Thoracic aorta (tissue), 2 donors: ENCODE measurements around the gene BORCS5. TPM values are rescaled to one million over a fixed set of nuclear protein-coding genes. Genes with fewer than 3 reads are reported as not detected.

Source experiments
- ATAC-seq: fragments of 150-250 bp; one replicate; pipeline ENCODE4 v1.8.0; 2017; ENCODE audit warnings: low read depth; ENCODE audit not compliant: insufficient number of reproducible peaks, low FRiP score
- DNase-seq: peaks from one replicate; pipeline ENCODE4 v3.0.0-alpha.2; 2020; ENCODE audit warnings: low spot score
- H3K27ac ChIP-seq, 2 donors: fragments of 200-600 bp; sonication (generic); 1 replicate in 1 of 2; 2 replicates in 1 of 2; pipeline ENCODE4 v1.5.1; 2016; ENCODE audit warnings: mild to moderate bottlenecking in 2 of 2, moderate library complexity in 2 of 2
- H3K27me3 ChIP-seq: fragments of 200-600 bp; sonication (generic); replicated peaks from 2 replicates; pipeline ENCODE4 v1.6.0; 2016; ENCODE audit warnings: mild to moderate bottlenecking; ENCODE audit not compliant: insufficient read depth
- H3K36me3 ChIP-seq: fragments of 200-600 bp; sonication (generic); one replicate; pipeline ENCODE4 v1.5.1; 2016
- H3K4me1 ChIP-seq, 2 donors: fragments of 200-600 bp; sonication (generic); 1 replicate in 1 of 2; 2 replicates in 1 of 2; pipeline versions ENCODE4 v1.5.1 to v1.6.0; 2016; ENCODE audit warnings: low read depth in 2 of 2, mild to moderate bottlenecking in 1 of 2; ENCODE audit not compliant: control insufficient read depth in 1 of 2
- H3K4me3 ChIP-seq: fragments of 200-600 bp; sonication (generic); 2 replicates; pipeline ENCODE4 v1.5.1; 2016; ENCODE audit warnings: mild to moderate bottlenecking
- H3K9me3 ChIP-seq: fragments of 200-600 bp; sonication (generic); 2 replicates; pipeline ENCODE4 v1.5.1; 2016
- total RNA-seq, 2 donors: library from RNA; depleted of rRNA; stranded (reverse); fragments of >200 nt; gene quantifications; one replicate each; pipeline versions ENCODE4 v1.1.0 to v1.2.3, GENCODE V29; 2016
- TF ChIP-seq, protein P1 (sequence below): fragments of 200-600 bp; sonication (generic); IDR thresholded peaks from one replicate; pipeline ENCODE4 v1.5.1; 2019; ENCODE audit warnings: antibody characterized with exemption

BORCS5 gene
- total RNA-seq, 2 donors from 2014 or later: 20.6 to 27.1 TPM

GRCh38 chr12:12356467-12356895, 397 bp upstream of the BORCS5 start:
- no peak for ATAC-seq

GRCh38 chr12:12357719-12358461, 1.0 kb downstream of the BORCS5 start:
- no peaks in the 10 kb centered on the region for H3K36me3 ChIP-seq
- H3K9me3 ChIP-seq: no peaks in the 10 kb centered on the region
- H3K27me3 ChIP-seq: no peaks in the 10 kb centered on the region
- peaks cover 2 to 29% of the 10 kb centered on the region in 2 donors for H3K4me1 ChIP-seq
- peak overlapping the region; percentile 94 to 99 for H3K27ac ChIP-seq
- ATAC-seq (no peak), DNase-seq (no peak)
- TF ChIP-seq, protein P1, sequence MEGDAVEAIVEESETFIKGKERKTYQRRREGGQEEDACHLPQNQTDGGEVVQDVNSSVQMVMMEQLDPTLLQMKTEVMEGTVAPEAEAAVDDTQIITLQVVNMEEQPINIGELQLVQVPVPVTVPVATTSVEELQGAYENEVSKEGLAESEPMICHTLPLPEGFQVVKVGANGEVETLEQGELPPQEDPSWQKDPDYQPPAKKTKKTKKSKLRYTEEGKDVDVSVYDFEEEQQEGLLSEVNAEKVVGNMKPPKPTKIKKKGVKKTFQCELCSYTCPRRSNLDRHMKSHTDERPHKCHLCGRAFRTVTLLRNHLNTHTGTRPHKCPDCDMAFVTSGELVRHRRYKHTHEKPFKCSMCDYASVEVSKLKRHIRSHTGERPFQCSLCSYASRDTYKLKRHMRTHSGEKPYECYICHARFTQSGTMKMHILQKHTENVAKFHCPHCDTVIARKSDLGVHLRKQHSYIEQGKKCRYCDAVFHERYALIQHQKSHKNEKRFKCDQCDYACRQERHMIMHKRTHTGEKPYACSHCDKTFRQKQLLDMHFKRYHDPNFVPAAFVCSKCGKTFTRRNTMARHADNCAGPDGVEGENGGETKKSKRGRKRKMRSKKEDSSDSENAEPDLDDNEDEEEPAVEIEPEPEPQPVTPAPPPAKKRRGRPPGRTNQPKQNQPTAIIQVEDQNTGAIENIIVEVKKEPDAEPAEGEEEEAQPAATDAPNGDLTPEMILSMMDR: no peak
- peak overlapping the region; percentile 86 for H3K4me3 ChIP-seq

More at GRCh38 chr12:12356467-12356895, 397 bp upstream of the BORCS5 start:
- TF ChIP-seq, protein P1: no peak
- Histone ChIP-seq H3K27ac (peak overlapping the region; percentile 94 to 99), H3K27me3 (no peaks in the 10 kb centered on the region), H3K36me3 (no peaks in the 10 kb centered on the region), H3K9me3 (no peaks in the 10 kb centered on the region), H3K4me1 (peaks cover 2 to 29% of the 10 kb centered on the region in 2 donors), H3K4me3 (peak overlapping the region; percentile 86)
- DNase-seq: no peak

DNA sequence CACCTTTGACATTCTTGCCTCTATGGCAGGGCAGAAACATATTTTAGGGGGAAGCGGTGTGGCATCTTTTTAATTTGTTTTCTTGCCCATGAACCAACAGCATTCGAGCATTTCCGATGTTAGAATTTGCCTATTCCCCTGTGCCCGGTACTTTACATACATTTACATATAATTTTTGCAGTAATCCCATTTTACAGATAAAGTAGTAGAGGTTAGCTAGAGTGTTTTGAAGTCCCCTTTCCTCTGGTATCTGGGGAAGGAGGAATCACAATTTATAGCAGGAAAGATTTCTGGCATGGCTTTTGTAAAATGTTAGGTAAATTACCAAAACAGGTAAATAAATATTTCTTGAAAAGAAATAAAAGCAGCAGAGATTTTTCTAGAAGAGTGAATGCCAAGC, 1.6 kb downstream of the BORCS5 start:
- Histone ChIP-seq H3K9me3 (no peaks in the 10 kb centered on the region), H3K36me3 (no peaks in the 10 kb centered on the region), H3K4me1 (peaks cover 2 to 29% of the 10 kb centered on the region in 2 donors), H3K27me3 (no peaks in the 10 kb centered on the region), H3K4me3 (peak overlapping the region; percentile 86), H3K27ac (peak overlapping the region; percentile 94 to 99)
- DNase-seq (no peak), ATAC-seq (no peak)
- TF ChIP-seq, protein P1: no peak

DNA sequence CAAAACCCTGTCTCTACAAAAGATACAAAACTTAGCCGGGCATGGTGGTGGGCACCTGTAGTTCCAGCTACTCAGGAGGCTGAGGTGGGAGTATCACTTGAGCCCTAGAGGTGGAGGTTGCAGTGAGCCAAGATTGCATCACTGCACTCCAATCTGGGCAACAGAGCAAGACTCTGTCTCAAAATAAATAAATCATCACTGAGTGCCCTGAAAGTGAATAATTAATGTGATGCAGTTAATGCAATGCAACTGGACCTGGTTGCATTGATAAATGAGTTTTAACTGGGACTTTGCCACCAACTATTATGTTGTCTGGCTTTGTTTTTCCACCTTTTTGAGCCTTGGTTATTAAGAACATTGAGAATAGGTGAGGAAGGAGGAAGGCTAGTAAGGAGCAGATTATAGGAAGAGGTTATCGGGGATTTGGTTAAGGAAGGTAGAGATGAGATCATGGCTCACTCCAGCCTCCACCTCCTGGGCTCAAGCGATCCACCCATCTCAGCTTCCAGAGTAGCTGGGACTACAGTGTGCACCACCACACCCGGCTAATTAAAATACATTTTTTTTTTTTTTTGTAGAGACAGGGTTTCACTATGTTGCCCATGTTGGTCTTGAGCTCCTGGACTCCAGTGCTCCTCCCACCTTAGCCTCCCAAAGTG, 8.0 kb downstream of the BORCS5 start:
- Histone ChIP-seq H3K27ac (peak overlapping the region in 1 of 2 donors; percentile 63), H3K9me3 (no peaks in the 10 kb centered on the region), H3K4me1 (peaks cover 25 to 29% of the 10 kb centered on the region in 2 donors), H3K4me3 (no peak overlapping the region), H3K36me3 (no peaks in the 10 kb centered on the region), H3K27me3 (no peaks in the 10 kb centered on the region)
- TF ChIP-seq, protein P1: no peak
- no peak for ATAC-seq
- DNase-seq: no peak

- DNase-seq: no peak
- no peak overlapping the region for H3K4me3 ChIP-seq
- TF ChIP-seq, protein P1: no peak
- no peaks in the 10 kb centered on the region for H3K9me3 ChIP-seq
- H3K36me3 ChIP-seq: no peaks in the 10 kb centered on the region
- ATAC-seq: no peak
- no peaks in the 10 kb centered on the region for H3K27me3 ChIP-seq
- peak overlapping the region; percentile 32 to 63 for H3K27ac ChIP-seq
- H3K4me1 ChIP-seq: peaks cover 27 to 29% of the 10 kb centered on the region in 2 donors
Measured at GRCh38 chr12:12365446-12365802, 8.5 kb downstream of the BORCS5 start.
